ENCODE results near the gene AGAP3. TPM values are rescaled to one million over a fixed set of nuclear protein-coding genes. Genes with fewer than 3 reads are reported as not detected.

Gene AGAP3
- total RNA-seq, 1 experiment from 2014 or later, result 70.2 TPM

DNA sequence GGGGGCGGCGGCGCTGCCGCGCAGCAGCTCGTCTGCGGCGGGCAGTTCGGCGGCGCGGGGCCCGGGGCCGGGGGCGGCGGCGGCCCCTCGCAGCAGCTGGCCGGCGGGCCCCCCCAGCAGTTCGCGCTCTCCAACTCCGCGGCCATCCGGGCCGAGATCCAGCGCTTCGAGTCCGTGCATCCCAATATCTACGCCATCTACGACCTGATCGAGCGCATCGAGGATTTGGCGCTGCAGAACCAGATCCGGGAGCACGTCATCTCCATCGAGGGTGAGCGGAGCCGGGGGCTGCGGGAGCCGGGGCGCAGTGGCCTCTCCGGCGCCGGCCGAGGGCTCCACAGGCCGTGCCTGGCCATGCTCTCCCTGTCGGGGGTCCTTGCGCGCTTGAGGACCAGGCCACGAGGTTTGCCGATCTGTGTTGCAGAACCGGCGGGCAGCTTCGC is 548 bp downstream of the AGAP3 start:
- Mint-ChIP-seq H3K4me3 (ENCODE audit: unreplicated experiment) (peak overlapping the region; percentile 93), H3K27me3 (ENCODE audit: insufficient read depth, unreplicated experiment) (no peaks in the 10 kb centered on the region), H3K4me1 (ENCODE audit: low read depth, unreplicated experiment) (peaks cover 35% of the 10 kb centered on the region), H3K27ac (ENCODE audit: unreplicated experiment) (no peak overlapping the region), H3K9me3 (ENCODE audit: unreplicated experiment) (no peaks in the 10 kb centered on the region), H3K36me3 (ENCODE audit: insufficient read depth, unreplicated experiment) (peaks cover 37% of the 10 kb centered on the region)
- H3K36me3 ChIP-seq (ENCODE audit: control insufficient read depth, insufficient read depth, low read length), result no peaks in the 10 kb centered on the region; the same call in none of the 2 replicates
- no peaks in the 10 kb centered on the region for H3K27me3 ChIP-seq (replicated peaks; ENCODE audit: control insufficient read depth, insufficient read depth, low read length)
- H3K9me3 ChIP-seq, result no peaks in the 10 kb centered on the region
- CTCF ChIA-PET, result interaction anchor here (0.6 to 1.0 kb wide), 3 partner anchors 11 to 1648 kb away, joined by 3 to 4 read pairs (median 3); no protein-coding TSS in a partner anchor
- no peak for DNase-seq
- no peak for TF ChIP-seq CTCF (IDR thresholded peaks at IDR 0.05; ENCODE audit: insufficient read depth in 1 of 2, low read depth in 1 of 2, low read length in 1 of 2, severe bottlenecking in 1 of 2, unreplicated experiment in 1 of 2)
- BruUV-seq (replicated peaks), result no TSS peak
- intact Hi-C loops (cut with micrococcal nuclease; ENCODE audit: unreplicated experiment), result loop anchor here (1.0 kb wide), 1 partner anchor 24 kb away; no protein-coding TSS in a partner anchor
- POLR2A ChIA-PET, result no interaction called here
- peak overlapping the region; percentile 75 for H3K4me3 ChIP-seq (ENCODE audit: low read depth, low read length)
- peaks cover 24% of the 10 kb centered on the region for H3K4me1 ChIP-seq

GRCh38 chr7:151087245-151088018 is 1.2 kb downstream of the AGAP3 start:
- no peaks in the 10 kb centered on the region for H3K27me3 ChIP-seq (replicated peaks; ENCODE audit: control insufficient read depth, insufficient read depth, low read length)
- no TSS peak for BruUV-seq (replicated peaks)
- Mint-ChIP-seq H3K4me3 (ENCODE audit: unreplicated experiment) (peak overlapping the region; percentile 93), H3K27me3 (ENCODE audit: insufficient read depth, unreplicated experiment) (no peaks in the 10 kb centered on the region), H3K4me1 (ENCODE audit: low read depth, unreplicated experiment) (peaks cover 34% of the 10 kb centered on the region), H3K27ac (ENCODE audit: unreplicated experiment) (no peak overlapping the region), H3K9me3 (ENCODE audit: unreplicated experiment) (no peaks in the 10 kb centered on the region), H3K36me3 (ENCODE audit: insufficient read depth, unreplicated experiment) (peaks cover 38% of the 10 kb centered on the region)
- H3K36me3 ChIP-seq (ENCODE audit: control insufficient read depth, insufficient read depth, low read length), result peaks cover 1% of the 10 kb centered on the region
- intact Hi-C loops (cut with micrococcal nuclease; ENCODE audit: unreplicated experiment), result loop anchor here (1.0 kb wide), 1 partner anchor 24 kb away; no protein-coding TSS in a partner anchor
- POLR2A ChIA-PET, result interaction anchor here (0.8 kb wide), 1 partner anchor 25 kb away, joined by 3 read pairs; no protein-coding TSS in a partner anchor
- H3K9me3 ChIP-seq, result no peaks in the 10 kb centered on the region
- H3K4me3 ChIP-seq (ENCODE audit: low read depth, low read length), result peak overlapping the region; percentile 75
- DNase-seq, result peak in 1 of 2 experiments; percentile 70
- TF ChIP-seq CTCF (IDR thresholded peaks at IDR 0.05; ENCODE audit: insufficient read depth in 1 of 2, low read depth in 1 of 2, low read length in 1 of 2, severe bottlenecking in 1 of 2, unreplicated experiment in 1 of 2), result peak in 1 of 2 experiments; percentile 42
- H3K4me1 ChIP-seq, result peaks cover 18% of the 10 kb centered on the region
- CTCF ChIA-PET, result interaction anchor here (0.6 to 1.1 kb wide), 5 partner anchors 11 to 1647 kb away, joined by 3 to 5 read pairs (median 3); no protein-coding TSS in a partner anchor

GRCh38 chr7:151088019-151088855 is 2.0 kb downstream of the AGAP3 start:
- intact Hi-C loops (cut with micrococcal nuclease; ENCODE audit: unreplicated experiment), result no loop called here
- Mint-ChIP-seq H3K4me3 (ENCODE audit: unreplicated experiment) (peak overlapping the region; percentile 93), H3K27me3 (ENCODE audit: insufficient read depth, unreplicated experiment) (no peaks in the 10 kb centered on the region), H3K4me1 (ENCODE audit: low read depth, unreplicated experiment) (peaks cover 28% of the 10 kb centered on the region), H3K27ac (ENCODE audit: unreplicated experiment) (no peak overlapping the region), H3K9me3 (ENCODE audit: unreplicated experiment) (no peaks in the 10 kb centered on the region), H3K36me3 (ENCODE audit: insufficient read depth, unreplicated experiment) (peaks cover 32% of the 10 kb centered on the region)
- Histone ChIP-seq H3K27me3 (replicated peaks; ENCODE audit: control insufficient read depth, insufficient read depth, low read length) (no peaks in the 10 kb centered on the region), H3K9me3 (no peaks in the 10 kb centered on the region), H3K36me3 (ENCODE audit: control insufficient read depth, insufficient read depth, low read length) (peaks cover 1% of the 10 kb centered on the region), H3K4me3 (ENCODE audit: low read depth, low read length) (peak overlapping the region; percentile 75), H3K4me1 (peaks cover 17% of the 10 kb centered on the region)
- TF ChIP-seq CTCF (IDR thresholded peaks at IDR 0.05; ENCODE audit: insufficient read depth in 1 of 2, low read depth in 1 of 2, low read length in 1 of 2, severe bottlenecking in 1 of 2, unreplicated experiment in 1 of 2), result no peak
- ChIA-PET POLR2A (interaction anchor here (0.8 to 1.0 kb wide), 2 partner anchors 26 kb away, joined by 3 read pairs; no protein-coding TSS in a partner anchor), CTCF (interaction anchor here (0.7 to 1.1 kb wide), 5 partner anchors 23 to 123 kb away, joined by 3 to 5 read pairs (median 3); no protein-coding TSS in a partner anchor)
- BruUV-seq (replicated peaks), result TSS peak; percentile 28
- DNase-seq, result no peak

Data from Caco-2 (cell line).